SIG-M5 (cell line): ENCODE results near the gene SMIM44.
"Not testable (repeated sequence)": the region's sequence is repeated elsewhere in the genome, so short reads cannot be mapped to it uniquely, and the experiment has no call there.

Experiments
- DNase-seq: peaks from one replicate; lab custom pipeline; 2025; lab: John Stamatoyannopoulos, UW

SMIM44 gene

DNA sequence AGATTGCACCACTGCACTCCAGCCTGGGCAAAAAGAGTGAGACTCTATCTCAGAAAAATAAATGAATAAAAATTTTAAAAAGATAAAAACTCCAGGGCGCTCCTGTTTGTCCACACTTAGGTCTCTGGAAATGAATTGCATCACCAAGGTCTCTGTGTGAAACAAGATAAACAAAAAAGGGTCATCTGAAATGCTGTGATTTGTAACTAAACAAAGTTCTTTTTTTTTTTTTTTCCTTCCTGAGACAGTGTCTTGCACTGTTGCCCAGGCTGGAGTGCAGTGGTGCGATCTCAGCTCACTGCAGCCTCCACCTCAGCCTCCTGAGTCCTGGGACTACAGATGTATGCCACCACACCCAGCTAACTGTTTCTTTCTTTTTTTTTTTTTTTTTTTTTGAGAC is 34.4 kb upstream of the SMIM44 start:
- no peak for DNase-seq

DNA sequence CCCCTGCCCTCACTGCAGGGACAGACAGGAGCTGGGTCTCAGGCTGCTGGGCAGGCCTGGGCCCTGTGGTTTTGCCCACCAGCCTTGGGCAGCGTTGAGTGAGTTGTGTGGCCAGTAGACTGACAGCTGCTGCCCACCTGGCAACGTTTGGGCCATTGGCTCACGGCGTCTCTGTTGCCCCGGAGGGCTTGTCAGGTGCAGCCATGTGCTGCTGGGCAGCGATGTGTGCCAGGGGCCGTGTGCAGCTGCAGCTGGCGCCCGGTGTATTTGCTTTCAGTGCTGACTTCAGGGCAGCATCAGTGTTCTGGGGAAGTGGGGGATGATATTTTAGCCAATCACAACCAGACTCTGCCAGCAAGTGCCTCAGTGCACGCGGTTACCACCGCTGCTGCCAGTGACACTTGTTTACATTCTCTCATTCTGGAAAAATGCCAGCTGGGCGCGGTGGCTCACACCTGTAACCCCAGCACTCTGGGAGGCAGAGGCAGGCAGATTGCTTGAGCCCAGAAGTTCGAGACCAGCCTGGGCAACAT is 33.5 kb upstream of the SMIM44 start:
- no peak for DNase-seq

DNA sequence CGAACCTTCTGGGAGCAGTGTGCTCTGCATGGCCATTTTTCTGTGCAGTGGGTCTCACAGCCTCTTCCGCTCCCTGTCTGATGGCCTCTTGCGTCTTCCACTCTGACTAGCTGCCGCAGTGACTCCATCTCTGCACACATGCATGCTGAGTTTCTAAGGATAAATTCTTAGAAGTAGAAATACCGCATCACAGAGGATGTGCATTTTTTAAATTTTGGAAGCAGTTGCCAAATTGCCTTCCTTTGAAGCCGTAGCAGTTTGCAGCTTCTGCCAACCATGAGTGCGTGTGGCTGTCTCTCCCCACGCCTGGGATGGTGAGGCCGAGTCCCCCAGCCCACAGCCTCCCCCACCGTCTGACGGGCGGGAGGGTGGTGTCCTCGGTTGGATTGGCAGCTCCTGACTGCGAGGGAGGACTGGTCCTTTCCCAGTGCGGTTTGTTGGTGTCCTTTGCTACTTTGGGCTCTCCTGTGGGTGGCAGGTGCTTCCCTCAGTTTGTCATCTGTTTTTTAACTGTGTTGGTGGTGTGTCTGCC is 32.7 kb upstream of the SMIM44 start:
- DNase-seq, result no peak

- no peak for DNase-seq
Observed at GRCh38 chr19:3514930-3515329, 31.7 kb upstream of the SMIM44 start.

- DNase-seq, result no peak
Observed at GRCh38 chr19:3513229-3514140, 30.2 kb upstream of the SMIM44 start.

- DNase-seq, result no peak
Observed at GRCh38 chr19:3512562-3513228, 29.5 kb upstream of the SMIM44 start.

DNA sequence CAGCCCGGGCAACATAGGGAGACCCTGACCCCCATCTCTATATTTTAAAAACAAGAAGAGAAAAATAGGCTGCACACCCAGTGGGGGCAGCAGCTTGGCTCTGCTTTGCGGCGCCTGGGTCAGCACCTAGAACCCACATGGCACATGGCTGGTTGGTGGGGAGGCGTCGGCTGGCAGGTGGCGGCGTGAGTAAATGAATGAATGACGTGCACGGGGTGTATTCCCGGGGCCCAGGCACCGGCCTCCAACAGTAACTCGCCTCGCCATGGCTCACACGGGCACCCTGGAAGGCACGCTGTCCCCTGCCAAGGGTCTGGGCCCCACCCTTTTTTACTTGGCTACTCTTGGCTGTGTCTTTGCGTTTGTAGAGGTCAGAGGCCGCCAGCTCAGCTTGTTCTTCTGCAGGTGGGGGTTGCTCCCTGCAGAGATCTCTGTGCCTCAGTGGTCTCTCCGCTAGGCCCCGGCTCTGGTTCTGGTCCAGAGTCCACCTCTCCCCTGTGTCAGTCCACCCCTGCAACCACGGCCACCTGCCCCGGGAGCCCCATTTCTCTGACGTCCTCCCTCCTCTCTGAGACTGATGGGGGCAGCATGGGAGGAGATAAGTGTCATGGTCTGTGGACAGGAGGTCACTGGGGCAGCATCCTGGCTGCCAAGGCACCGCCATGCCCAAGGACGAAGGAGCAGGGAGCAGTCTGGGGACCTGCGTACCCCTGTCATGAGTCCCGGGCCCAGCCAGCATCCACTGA is 28.4 kb upstream of the SMIM44 start:
- no peak for DNase-seq

DNA sequence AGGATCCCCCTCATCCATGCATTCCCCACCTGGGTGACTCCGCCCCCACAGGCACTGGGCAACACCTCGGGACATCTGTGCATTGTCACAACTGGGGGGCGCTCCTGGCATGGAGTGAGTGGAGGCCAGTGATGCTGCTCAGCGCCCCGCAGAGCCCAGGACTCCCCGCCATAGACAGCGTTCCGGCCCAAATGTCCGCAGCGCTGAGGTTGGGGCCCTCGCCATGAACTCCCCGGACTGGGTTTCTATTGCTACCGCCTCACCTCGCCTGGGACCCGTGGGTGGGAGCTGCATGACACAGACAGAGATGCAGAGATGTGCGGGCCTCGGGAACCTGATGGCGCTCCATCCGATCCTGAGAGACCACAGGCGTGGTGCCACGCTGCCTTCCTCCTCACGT is 27.5 kb upstream of the SMIM44 start:
- DNase-seq, result no peak

- no peak for DNase-seq
Observed at GRCh38 chr19:3509566-3509989, 26.3 kb upstream of the SMIM44 start.

DNA sequence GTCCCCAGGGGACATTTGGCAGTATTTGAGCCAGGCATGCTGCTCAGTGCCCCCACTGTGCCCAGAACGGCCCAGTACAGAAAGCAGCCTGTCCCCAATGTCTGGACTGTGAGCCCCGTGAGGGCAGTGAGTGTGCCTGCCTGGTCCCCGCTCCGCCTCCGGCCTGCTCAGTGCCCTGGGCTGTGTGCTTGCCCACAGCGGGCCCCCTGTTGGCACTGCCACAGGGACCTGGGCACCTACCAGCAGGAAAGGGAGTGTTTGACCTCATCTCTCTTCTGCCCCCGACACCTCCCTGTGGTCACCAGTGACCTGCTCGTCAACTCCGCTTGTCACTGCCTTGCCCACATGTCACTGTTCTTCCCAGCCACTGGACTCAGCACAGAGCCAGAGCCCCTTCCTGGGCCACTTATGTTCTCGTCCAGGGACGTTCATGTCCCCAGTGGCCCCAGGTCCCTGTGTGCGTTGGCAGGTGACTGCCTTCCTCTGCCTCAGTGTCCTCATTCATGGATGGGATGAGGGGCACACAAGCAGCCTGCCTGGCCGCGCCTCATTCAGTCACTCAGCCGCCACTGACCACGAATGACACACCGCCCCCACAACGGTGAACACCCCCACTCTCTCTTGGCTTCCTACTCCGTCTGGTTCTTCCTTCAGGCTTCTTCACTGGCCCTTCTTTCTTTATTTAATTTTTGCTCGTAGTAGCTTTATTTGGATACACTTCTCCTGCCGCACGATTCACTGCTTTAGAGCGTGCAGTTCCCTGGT is 25.7 kb upstream of the SMIM44 start:
- DNase-seq, result no peak

- not testable (repeated sequence) for DNase-seq
Observed at GRCh38 chr19:3508121-3508661, 24.9 kb upstream of the SMIM44 start.

- no peak for DNase-seq
Observed at GRCh38 chr19:3507371-3508120, 24.3 kb upstream of the SMIM44 start.

DNA sequence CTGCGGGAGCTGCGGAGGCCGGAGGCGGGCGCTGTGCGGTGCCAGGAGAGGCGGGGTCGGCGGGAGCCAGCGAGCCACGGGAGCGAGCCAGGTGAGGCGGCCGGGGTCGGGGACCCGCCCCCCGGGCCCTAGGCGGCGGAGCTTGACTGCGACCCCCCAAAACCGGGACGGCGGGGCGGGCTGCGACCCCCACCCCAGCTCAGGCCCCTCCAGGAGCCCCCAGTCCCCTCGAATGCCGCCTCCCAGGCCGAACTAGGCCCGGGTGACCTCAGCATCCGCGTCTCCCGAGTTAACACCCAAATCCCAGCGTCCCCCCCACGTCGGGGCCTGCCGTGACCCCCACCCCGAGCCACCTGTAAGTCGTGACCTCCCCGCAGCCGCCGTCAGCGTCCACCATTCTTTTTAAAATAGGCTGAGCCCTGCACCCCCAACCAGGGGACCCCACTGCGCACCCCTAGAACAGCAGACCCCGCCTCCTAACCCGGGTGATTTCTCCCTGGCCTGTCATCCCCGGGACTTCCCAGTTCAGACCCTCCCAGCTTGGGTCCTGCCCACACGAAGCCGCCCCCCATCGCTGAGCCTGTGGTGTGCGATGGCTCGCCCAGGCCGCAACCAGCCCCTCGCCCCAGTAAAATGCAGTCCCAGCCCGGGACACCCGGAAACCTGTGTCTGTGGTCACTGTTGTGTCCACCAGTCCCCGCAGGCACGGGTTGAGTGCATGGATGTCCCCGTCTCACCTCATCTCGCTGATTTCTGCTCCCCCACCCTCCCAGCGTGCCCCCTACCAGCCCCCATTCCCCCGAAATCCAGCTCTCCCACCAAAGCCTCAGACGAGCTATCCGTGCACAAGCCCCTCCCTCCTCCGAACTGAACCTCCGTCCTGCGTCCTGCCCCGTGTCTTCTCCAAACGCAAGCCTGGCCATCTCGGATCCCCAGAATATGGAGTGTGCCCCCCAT is 23.4 kb upstream of the SMIM44 start:
- DNase-seq, result no peak

GRCh38 chr19:3505598-3506383 is 22.6 kb upstream of the SMIM44 start, which contains the start of gene FZR1:
FZR1 (plus strand) TSS chr19:3506311; CDS start chr19:3522990, 16,679 bp downstream.
- DNase-seq, result peak; percentile 82

- no peak for DNase-seq
Observed at GRCh38 chr19:3504735-3505134, 21.5 kb upstream of the SMIM44 start.

DNA sequence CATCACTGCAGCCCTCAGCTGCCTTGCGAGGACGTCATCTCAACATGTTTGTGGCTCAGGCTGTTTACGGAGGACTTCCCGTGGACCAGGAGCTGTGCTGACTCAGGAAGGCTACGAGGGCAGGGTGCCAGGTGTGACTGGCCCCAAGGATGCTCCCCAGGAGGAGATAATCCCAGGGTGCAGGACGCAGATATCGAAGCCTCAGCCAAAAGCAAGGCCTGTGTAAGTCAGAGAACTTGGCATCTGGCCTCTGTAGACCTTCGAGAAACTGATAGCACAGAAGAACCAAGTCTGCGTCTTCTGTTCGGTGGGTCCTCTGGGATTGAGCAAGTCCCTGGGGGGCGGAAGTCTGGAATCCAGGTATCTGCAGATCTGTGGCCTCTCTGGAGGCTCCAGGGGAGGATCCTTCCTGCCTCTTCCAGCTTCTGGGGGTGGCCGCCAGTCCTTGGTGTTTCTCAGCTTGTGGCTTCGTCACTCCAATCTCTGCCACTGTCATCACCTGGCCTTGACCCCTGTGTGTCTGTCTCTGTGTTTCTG is 19.9 kb upstream of the SMIM44 start:
- no peak for DNase-seq

DNA sequence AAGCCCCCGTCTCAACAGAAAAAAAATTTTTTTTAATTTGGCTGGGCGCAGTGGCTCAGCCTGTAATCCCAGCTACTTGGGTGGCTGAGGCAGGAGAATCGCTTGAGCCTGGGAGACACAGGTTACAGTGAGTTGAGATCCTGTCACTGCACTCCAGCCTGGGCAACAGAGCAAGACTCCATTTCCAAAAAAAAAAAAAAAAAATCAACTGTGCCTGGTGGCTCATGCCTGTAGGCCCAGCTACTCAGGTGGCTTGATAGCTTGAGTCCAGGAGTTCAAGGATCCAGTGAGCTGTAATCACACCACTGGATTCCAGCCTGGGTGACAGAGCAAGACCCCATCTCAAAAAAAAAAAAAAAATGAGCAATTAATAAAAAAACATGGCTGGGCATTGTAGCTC is 18.5 kb upstream of the SMIM44 start:
- no peak for DNase-seq
